Neural progenitor cell (in vitro differentiated cells): Measurements from ENCODE around the gene NUP214. TPM values are rescaled to one million over a fixed set of nuclear protein-coding genes. Genes with fewer than 3 reads are reported as not detected.

ENCODE experiments used
- DNase-seq: peaks from one replicate; pipeline ENCODE4 v3.0.0-alpha.2; 2016; ENCODE audit warnings: low spot score
- H2AFZ ChIP-seq: fragments of 200-600 bp; sonication (generic); replicated peaks from 2 replicates; pipeline ENCODE4 v1.6.1; 2016; ENCODE audit warnings: antibody characterized with exemption
- H3F3A ChIP-seq: fragments of 200-600 bp; sonication (generic); 2 replicates; pipeline ENCODE4 v1.6.1; 2016; ENCODE audit warnings: antibody characterized with exemption, low read depth
- H3K27ac ChIP-seq: fragments of 200-600 bp; sonication (generic); 2 replicates; pipeline ENCODE4 v1.5.1; 2016; ENCODE audit warnings: mild to moderate bottlenecking
- H3K27me3 ChIP-seq: fragments of 200-600 bp; sonication (generic); 2 replicates; pipeline ENCODE4 v1.6.1; 2016; ENCODE audit warnings: mild to moderate bottlenecking, moderate library complexity
- H3K36me3 ChIP-seq: fragments of 200-600 bp; sonication (generic); 2 replicates; pipeline ENCODE4 v1.5.1; 2016
- H3K4me1 ChIP-seq: fragments of 200-600 bp; sonication (generic); 2 replicates; pipeline ENCODE4 v1.6.1; 2016; ENCODE audit warnings: mixed run types
- H3K4me2 ChIP-seq: fragments of 200-600 bp; sonication (generic); 2 replicates; pipeline ENCODE4 v1.6.1; 2016
- H3K4me3 ChIP-seq: fragments of 200-600 bp; sonication (generic); 2 replicates; pipeline ENCODE4 v1.5.1; 2016
- H3K79me2 ChIP-seq: fragments of 200-600 bp; sonication (generic); 2 replicates; pipeline ENCODE4 v1.6.1; 2016; ENCODE audit warnings: low read depth
- H3K9ac ChIP-seq: fragments of 200-600 bp; sonication (generic); 2 replicates; pipeline ENCODE4 v1.6.1; 2016
- H3K9me3 ChIP-seq: fragments of 200-600 bp; sonication (generic); 2 replicates; pipeline ENCODE4 v1.5.1; 2016; ENCODE audit warnings: low read depth
- H4K20me1 ChIP-seq: fragments of 200-600 bp; sonication (generic); 2 replicates; pipeline ENCODE4 v1.6.1; 2016; ENCODE audit warnings: low read depth
- H3K27ac Mint-ChIP-seq: 3 replicates; pipeline ENCODE4 v1.8.0; 2021; ENCODE audit warnings: mixed read lengths
- H3K27me3 Mint-ChIP-seq: 2 replicates; pipeline ENCODE4 v1.8.0; 2022; ENCODE audit warnings: low read depth, mild to moderate bottlenecking, inconsistent platforms, moderate library complexity, mixed read lengths; ENCODE audit not compliant: insufficient read depth
- H3K36me3 Mint-ChIP-seq: 3 replicates; pipeline ENCODE4 v1.8.0; 2021; ENCODE audit warnings: mixed read lengths
- H3K4me1 Mint-ChIP-seq: 3 replicates; pipeline ENCODE4 v1.8.0; 2021; ENCODE audit warnings: mixed read lengths
- H3K4me3 Mint-ChIP-seq: 3 replicates; pipeline ENCODE4 v1.8.0; 2021; ENCODE audit warnings: mild to moderate bottlenecking, moderate library complexity, mixed read lengths
- H3K9me3 Mint-ChIP-seq: 3 replicates; pipeline ENCODE4 v1.8.0; 2020; ENCODE audit warnings: mixed read lengths
- CTCF ChIP-seq: fragments of 200-600 bp; sonication (generic); IDR thresholded peaks from 2 replicates; pipeline ENCODE4 v1.5.1; 2017; ENCODE audit warnings: antibody characterized with exemption, mild to moderate bottlenecking
- EZH2 ChIP-seq: fragments of 200-600 bp; sonication (generic); IDR thresholded peaks from 2 replicates; pipeline ENCODE4 v1.6.1; 2017; ENCODE audit warnings: antibody characterized with exemption, mild to moderate bottlenecking, moderate library complexity
- EZH2phosphoT487 ChIP-seq: fragments of 200-600 bp; sonication (generic); IDR thresholded peaks from 2 replicates; pipeline ENCODE4 v1.6.1; 2017; ENCODE audit warnings: antibody characterized with exemption
- total RNA-seq: library from RNA; depleted of rRNA; stranded (reverse); fragments of >200 nt; gene quantifications from 2 replicates; pipeline ENCODE4 v1.2.3, GENCODE V29; 2015; ENCODE audit warnings: low replicate concordance

NUP214 gene
- total RNA-seq, 1 donor from 2014 or later: 37.6 TPM

DNA sequence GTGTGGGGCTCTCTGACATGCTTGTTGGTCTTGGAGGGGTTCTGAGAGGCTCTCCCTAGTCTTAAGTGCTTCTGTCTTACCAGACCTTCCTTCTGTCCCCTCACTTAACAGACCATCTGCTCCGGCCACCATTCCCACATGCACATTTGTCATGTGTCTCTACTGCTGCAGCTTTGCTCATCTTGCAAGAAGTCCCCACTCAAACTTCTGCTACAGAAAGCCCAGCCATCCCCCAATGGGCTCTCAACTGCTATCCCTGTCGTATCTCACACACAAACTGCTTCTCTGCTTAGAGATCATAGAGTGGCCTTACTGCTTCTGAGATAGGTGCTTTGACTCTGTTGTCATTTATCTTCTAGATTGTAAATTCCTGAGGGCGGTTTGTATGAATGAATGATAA lies 69.4 kb downstream of the NUP214 start:
- no peak overlapping the region for H3K27ac Mint-ChIP-seq
- Histone ChIP-seq H3K79me2 (no peaks in the 10 kb centered on the region), H3K4me3 (no peak overlapping the region), H3K27ac (no peak overlapping the region), H3K27me3 (no peaks in the 10 kb centered on the region), H3K9ac (no peak overlapping the region), H3K4me2 (no peak overlapping the region), H3F3A (no peaks in the 10 kb centered on the region), H3K36me3 (peaks cover 5% of the 10 kb centered on the region), H3K4me1 (no peaks in the 10 kb centered on the region), H2AFZ (no peak overlapping the region), H4K20me1 (no peaks in the 10 kb centered on the region), H3K9me3 (no peaks in the 10 kb centered on the region)
- H3K4me1 Mint-ChIP-seq: no peaks in the 10 kb centered on the region
- no peaks in the 10 kb centered on the region for H3K27me3 Mint-ChIP-seq
- peaks cover 23% of the 10 kb centered on the region for H3K36me3 Mint-ChIP-seq
- no peak for DNase-seq
- no peaks in the 10 kb centered on the region for H3K9me3 Mint-ChIP-seq
- no peak overlapping the region for H3K4me3 Mint-ChIP-seq
- TF ChIP-seq CTCF: no peak
- no peak for TF ChIP-seq EZH2
- no peak for TF ChIP-seq EZH2phosphoT487

DNA sequence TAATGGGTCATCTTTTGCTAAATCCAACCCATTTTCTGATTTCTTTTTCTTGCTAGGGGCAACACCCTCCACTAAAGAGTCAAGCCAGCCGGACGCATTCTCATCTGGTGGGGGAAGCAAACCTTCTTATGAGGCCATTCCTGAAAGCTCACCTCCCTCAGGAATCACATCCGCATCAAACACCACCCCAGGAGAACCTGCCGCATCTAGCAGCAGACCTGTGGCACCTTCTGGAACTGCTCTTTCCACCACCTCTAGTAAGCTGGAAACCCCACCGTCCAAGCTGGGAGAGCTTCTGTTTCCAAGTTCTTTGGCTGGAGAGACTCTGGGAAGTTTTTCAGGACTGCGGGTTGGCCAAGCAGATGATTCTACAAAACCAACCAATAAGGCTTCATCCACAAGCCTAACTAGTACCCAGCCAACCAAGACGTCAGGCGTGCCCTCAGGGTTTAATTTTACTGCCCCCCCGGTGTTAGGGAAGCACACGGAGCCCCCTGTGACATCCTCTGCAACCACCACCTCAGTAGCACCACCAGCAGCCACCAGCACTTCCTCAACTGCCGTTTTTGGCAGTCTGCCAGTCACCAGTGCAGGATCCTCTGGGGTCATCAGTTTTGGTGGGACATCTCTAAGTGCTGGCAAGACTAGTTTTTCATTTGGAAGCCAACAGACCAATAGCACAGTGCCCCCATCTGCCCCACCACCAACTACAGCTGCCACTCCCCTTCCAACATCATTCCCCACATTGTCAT lies 72.0 kb downstream of the NUP214 start:
- H3K4me2 ChIP-seq: no peak overlapping the region
- H3K4me3 Mint-ChIP-seq: no peak overlapping the region
- H3K36me3 Mint-ChIP-seq: peaks cover 34% of the 10 kb centered on the region
- no peak overlapping the region for H3K27ac ChIP-seq
- no peak overlapping the region for H2AFZ ChIP-seq
- peaks cover 5% of the 10 kb centered on the region for H3K36me3 ChIP-seq
- no peaks in the 10 kb centered on the region for H3K9me3 ChIP-seq
- no peak for TF ChIP-seq EZH2phosphoT487
- TF ChIP-seq EZH2: no peak
- TF ChIP-seq CTCF: no peak
- no peaks in the 10 kb centered on the region for H3F3A ChIP-seq
- no peak overlapping the region for H3K27ac Mint-ChIP-seq
- no peaks in the 10 kb centered on the region for H3K4me1 Mint-ChIP-seq
- DNase-seq: no peak
- no peak overlapping the region for H3K9ac ChIP-seq
- no peaks in the 10 kb centered on the region for H4K20me1 ChIP-seq
- H3K27me3 ChIP-seq: no peaks in the 10 kb centered on the region
- no peaks in the 10 kb centered on the region for H3K4me1 ChIP-seq
- H3K4me3 ChIP-seq: no peak overlapping the region
- no peaks in the 10 kb centered on the region for H3K27me3 Mint-ChIP-seq
- H3K9me3 Mint-ChIP-seq: no peaks in the 10 kb centered on the region
- no peaks in the 10 kb centered on the region for H3K79me2 ChIP-seq

DNA sequence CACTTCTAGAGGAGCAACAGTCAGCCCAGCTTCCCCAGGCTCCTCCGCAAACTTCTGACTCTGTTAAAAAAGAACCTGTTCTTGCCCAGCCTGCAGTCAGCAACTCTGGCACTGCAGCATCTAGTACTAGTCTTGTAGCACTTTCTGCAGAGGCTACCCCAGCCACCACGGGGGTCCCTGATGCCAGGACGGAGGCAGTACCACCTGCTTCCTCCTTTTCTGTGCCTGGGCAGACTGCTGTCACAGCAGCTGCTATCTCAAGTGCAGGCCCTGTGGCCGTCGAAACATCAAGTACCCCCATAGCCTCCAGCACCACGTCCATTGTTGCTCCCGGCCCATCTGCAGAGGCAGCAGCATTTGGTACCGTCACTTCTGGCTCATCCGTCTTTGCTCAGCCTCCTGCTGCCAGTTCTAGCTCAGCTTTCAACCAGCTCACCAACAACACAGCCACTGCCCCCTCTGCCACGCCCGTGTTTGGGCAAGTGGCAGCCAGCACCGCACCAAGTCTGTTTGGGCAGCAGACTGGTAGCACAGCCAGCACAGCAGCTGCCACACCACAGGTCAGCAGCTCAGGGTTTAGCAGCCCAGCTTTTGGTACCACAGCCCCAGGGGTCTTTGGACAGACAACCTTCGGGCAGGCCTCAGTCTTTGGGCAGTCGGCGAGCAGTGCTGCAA lies 72.8 kb downstream of the NUP214 start:
- Mint-ChIP-seq H3K27me3 (no peaks in the 10 kb centered on the region), H3K36me3 (peaks cover 34% of the 10 kb centered on the region), H3K9me3 (no peaks in the 10 kb centered on the region), H3K4me3 (no peak overlapping the region), H3K4me1 (no peaks in the 10 kb centered on the region), H3K27ac (no peak overlapping the region)
- Histone ChIP-seq H3K9ac (no peak overlapping the region), H3K4me2 (no peak overlapping the region), H4K20me1 (no peaks in the 10 kb centered on the region), H3K9me3 (no peaks in the 10 kb centered on the region), H3K27me3 (no peaks in the 10 kb centered on the region), H3K79me2 (no peaks in the 10 kb centered on the region), H3K36me3 (peaks cover 6% of the 10 kb centered on the region), H3K4me3 (no peak overlapping the region), H3K27ac (no peak overlapping the region), H3K4me1 (no peaks in the 10 kb centered on the region), H3F3A (no peaks in the 10 kb centered on the region), H2AFZ (no peak overlapping the region)
- TF ChIP-seq CTCF (no peak), EZH2phosphoT487 (no peak)
- no peak for DNase-seq
